ENCODE data around the gene LLGL2. TPM values are rescaled to one million over a fixed set of nuclear protein-coding genes. Genes with fewer than 3 reads are reported as not detected.
A peak's percentile ranks its signal among the peaks of the same experiment; 100 is the strongest.

The LLGL2 gene
- total RNA-seq, 4 donors from 2014 or later, result 35.6 to 73.5 (median 53.8) TPM

GRCh38 chr17:75563063-75563758, 37.7 kb downstream of the LLGL2 start:
- H3K4me3 ChIP-seq (replicated peaks in 1 of 3), result no peak overlapping the region
- H3K27ac ChIP-seq, result no peak overlapping the region
- TF ChIP-seq POLR2A (IDR thresholded peaks at IDR 0.05) (no peak), CTCF (IDR thresholded peaks at IDR 0.05) (no peak)
- intact Hi-C loops (cut with DNase I), result no loop called here
- H3K36me3 ChIP-seq, result peaks cover 8 to 9% of the 10 kb centered on the region in 2 donors
- H3K27me3 ChIP-seq, result no peaks in the 10 kb centered on the region
- H3K4me1 ChIP-seq, result peaks cover 5 to 17% of the 10 kb centered on the region in 2 donors
- 94 to 95% methylated on average over 19 to 22 of the region's 28 CpGs for WGBS, 2 donors
- no peak for DNase-seq
- no peaks in the 10 kb centered on the region for H3K9me3 ChIP-seq

GRCh38 chr17:75564195-75564594, 38.7 kb downstream of the LLGL2 start:
- Histone ChIP-seq H3K4me3 (replicated peaks in 1 of 3) (no peak overlapping the region), H3K27me3 (no peaks in the 10 kb centered on the region), H3K9me3 (no peaks in the 10 kb centered on the region), H3K36me3 (peaks cover 9 to 13% of the 10 kb centered on the region in 2 donors), H3K27ac (no peak overlapping the region), H3K4me1 (peaks cover 5 to 16% of the 10 kb centered on the region in 2 donors)
- DNase-seq, result no peak
- TF ChIP-seq CTCF (IDR thresholded peaks at IDR 0.05) (no peak), POLR2A (IDR thresholded peaks at IDR 0.05) (no peak)
- WGBS, 2 donors, result 92% methylated on average over 9 of the region's 11 CpGs; no CpG with 5 or more reads in 1 of the 2 donors
- intact Hi-C loops (cut with DNase I), result no loop called here

GRCh38 chr17:75565066-75565465, 39.6 kb downstream of the LLGL2 start:
- Histone ChIP-seq H3K4me1 (peaks cover 5 to 16% of the 10 kb centered on the region in 2 donors), H3K27ac (peak overlapping the region in 1 of 3 donors; percentile 89)
- intact Hi-C loops (cut with DNase I), result no loop called here

GRCh38 chr17:75565618-75566017, 40.1 kb downstream of the LLGL2 start:
- peaks cover 9 to 23% of the 10 kb centered on the region in 2 donors for H3K36me3 ChIP-seq
- WGBS, 2 donors, result 87 to 93% methylated on average over 6 of the region's 6 CpGs
- peak overlapping the region in 2 of 3 donors; percentile 72 to 89 for H3K27ac ChIP-seq
- intact Hi-C loops (cut with DNase I), result no loop called here
- no peak overlapping the region for H3K4me3 ChIP-seq (replicated peaks in 1 of 3)
- DNase-seq, result no peak
- TF ChIP-seq POLR2A (IDR thresholded peaks at IDR 0.05) (no peak), CTCF (IDR thresholded peaks at IDR 0.05) (no peak)
- H3K27me3 ChIP-seq, result no peaks in the 10 kb centered on the region
- peaks cover 5 to 16% of the 10 kb centered on the region in 2 donors for H3K4me1 ChIP-seq
- H3K9me3 ChIP-seq, result no peaks in the 10 kb centered on the region

More at GRCh38 chr17:75565066-75565465, 39.6 kb downstream of the LLGL2 start:
- no peak for TF ChIP-seq CTCF (IDR thresholded peaks at IDR 0.05)
- TF ChIP-seq POLR2A (IDR thresholded peaks at IDR 0.05), result no peak
- no peak overlapping the region for H3K4me3 ChIP-seq (replicated peaks in 1 of 3)
- peaks cover 9 to 18% of the 10 kb centered on the region in 2 donors for H3K36me3 ChIP-seq
- no peak for DNase-seq
- H3K9me3 ChIP-seq, result no peaks in the 10 kb centered on the region
- 80 to 92% methylated on average over 7 of the region's 7 CpGs for WGBS, 2 donors
- no peaks in the 10 kb centered on the region for H3K27me3 ChIP-seq

GRCh38 chr17:75566416-75566815, 40.9 kb downstream of the LLGL2 start:
- Histone ChIP-seq H3K36me3 (peaks cover 14 to 26% of the 10 kb centered on the region in 2 donors), H3K4me1 (peaks cover 5 to 16% of the 10 kb centered on the region in 2 donors), H3K27ac (peak overlapping the region; percentile 51 to 89 (median 72)), H3K27me3 (no peaks in the 10 kb centered on the region), H3K4me3 (replicated peaks in 1 of 3) (no peak overlapping the region), H3K9me3 (no peaks in the 10 kb centered on the region)
- TF ChIP-seq CTCF (IDR thresholded peaks at IDR 0.05) (no peak), POLR2A (IDR thresholded peaks at IDR 0.05) (peak in 1 of 2 donors; percentile 40)
- WGBS, 2 donors, result 41 to 57% methylated on average over 6 of the region's 6 CpGs
- DNase-seq, result peak; percentile 87 to 88
- intact Hi-C loops (cut with DNase I), result no loop called here

All from thyroid gland (tissue), 4 donors.